ENCODE results near the gene ADCY5. TPM values are rescaled to one million over a fixed set of nuclear protein-coding genes. Genes with fewer than 3 reads are reported as not detected.
"Not testable (repeated sequence)": the region's sequence is repeated elsewhere in the genome, so short reads cannot be mapped to it uniquely, and the experiment has no call there.

The ADCY5 gene
- total RNA-seq = 100 to 1,000 TPM; 119 to 251 (median 185) TPM

DNA sequence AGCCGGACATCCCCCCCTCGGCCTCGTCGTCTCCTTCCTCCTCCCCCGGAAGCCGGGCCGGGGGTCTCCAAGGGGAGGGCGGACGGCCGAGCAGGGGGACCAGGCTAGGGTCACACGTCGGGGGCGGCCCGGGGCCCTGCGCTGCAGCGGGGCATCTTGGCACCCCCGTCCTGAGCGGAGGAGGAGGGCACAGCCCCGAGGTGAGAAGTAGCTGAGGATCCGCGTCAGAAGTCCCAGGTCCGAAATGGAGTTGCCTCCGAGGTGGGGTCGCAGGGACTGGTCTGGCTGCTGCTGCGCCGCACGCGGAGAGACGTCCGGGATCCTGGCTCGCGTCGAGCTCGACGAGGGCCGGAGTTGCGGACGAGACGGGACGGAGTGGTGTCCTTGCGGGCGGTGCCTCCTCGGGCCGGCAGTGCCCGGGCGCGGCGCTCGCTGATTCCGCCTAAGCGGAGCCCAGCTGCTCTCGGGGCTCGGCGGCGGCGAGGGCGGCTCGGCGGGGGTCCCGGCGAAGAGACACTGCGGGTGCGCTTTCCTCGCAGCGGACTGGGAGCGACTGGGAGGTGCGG lies at the start of gene ADCY5:
TSS of gene ADCY5 (minus strand) at position 555 of the 566 bp plus-strand sequence. CDS start at position 10, 545 bp downstream.
- Histone ChIP-seq H3K4me3 (peak within 1 kb of the TSS; percentile 81 to 91), H3K4me1 (peaks cover 0 to 61% (median 2%) of the 10 kb centered on the region in 3 donors), H3K9me3 (no peaks in the 10 kb centered on the region), H3K27ac (peak within 1 kb of the TSS; percentile 93 to 98 (median 96)), H3K36me3 (no peaks in the 10 kb centered on the region), H3K27me3 (peaks cover 25% of the 10 kb centered on the region)
- WGBS, 2 donors (ENCODE audit: low coverage in 1 of 2) = 0% methylated on average over 1 of the region's 67 CpGs; no CpG with 5 or more reads in 1 of the 2 donors
- TF ChIP-seq, protein P1, sequence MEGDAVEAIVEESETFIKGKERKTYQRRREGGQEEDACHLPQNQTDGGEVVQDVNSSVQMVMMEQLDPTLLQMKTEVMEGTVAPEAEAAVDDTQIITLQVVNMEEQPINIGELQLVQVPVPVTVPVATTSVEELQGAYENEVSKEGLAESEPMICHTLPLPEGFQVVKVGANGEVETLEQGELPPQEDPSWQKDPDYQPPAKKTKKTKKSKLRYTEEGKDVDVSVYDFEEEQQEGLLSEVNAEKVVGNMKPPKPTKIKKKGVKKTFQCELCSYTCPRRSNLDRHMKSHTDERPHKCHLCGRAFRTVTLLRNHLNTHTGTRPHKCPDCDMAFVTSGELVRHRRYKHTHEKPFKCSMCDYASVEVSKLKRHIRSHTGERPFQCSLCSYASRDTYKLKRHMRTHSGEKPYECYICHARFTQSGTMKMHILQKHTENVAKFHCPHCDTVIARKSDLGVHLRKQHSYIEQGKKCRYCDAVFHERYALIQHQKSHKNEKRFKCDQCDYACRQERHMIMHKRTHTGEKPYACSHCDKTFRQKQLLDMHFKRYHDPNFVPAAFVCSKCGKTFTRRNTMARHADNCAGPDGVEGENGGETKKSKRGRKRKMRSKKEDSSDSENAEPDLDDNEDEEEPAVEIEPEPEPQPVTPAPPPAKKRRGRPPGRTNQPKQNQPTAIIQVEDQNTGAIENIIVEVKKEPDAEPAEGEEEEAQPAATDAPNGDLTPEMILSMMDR (IDR thresholded peaks at IDR 0.05) = no peak
- TF ChIP-seq POLR2AphosphoS5 (IDR thresholded peaks at IDR 0.05) = no peak
- no peak for TF ChIP-seq EP300 (IDR thresholded peaks at IDR 0.05)
- ATAC-seq = peak; percentile 3

DNA sequence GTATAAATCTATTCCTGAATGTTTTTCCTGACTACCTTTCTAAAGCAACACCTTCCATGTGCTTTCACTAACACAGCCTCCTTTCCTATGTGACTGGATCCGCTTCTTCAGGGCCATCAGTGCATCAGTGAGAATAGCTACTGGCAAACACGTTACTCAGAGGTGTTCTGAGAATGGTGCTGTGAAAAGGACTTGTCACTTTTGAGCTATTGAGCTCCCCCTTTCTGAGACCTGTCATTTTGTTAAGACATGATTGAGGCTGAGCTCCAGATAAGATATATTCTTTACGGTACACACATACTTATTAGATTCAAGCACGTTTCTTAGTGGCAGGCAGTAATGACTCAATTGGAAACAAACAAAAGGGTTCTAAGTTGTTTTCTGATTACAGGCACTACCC lies 45.0 kb upstream of the ADCY5 start:
- TF ChIP-seq POLR2AphosphoS5 (IDR thresholded peaks at IDR 0.05) (no peak), POLR2A (IDR thresholded peaks at IDR 0.05) (no peak)
- Histone ChIP-seq H3K36me3 (peaks cover 0 to 16% of the 10 kb centered on the region in 2 donors), H3K4me3 (no peak overlapping the region), H3K4me1 (peaks cover 2 to 60% (median 10%) of the 10 kb centered on the region in 3 donors), H3K9me3 (no peaks in the 10 kb centered on the region), H3K27ac (peak overlapping the region in 1 of 4 donors; percentile 56), H3K27me3 (no peaks in the 10 kb centered on the region)
- ATAC-seq = no peak
- 58 to 74% methylated on average over 4 of the region's 4 CpGs for WGBS, 2 donors (ENCODE audit: low coverage in 1 of 2)

DNA sequence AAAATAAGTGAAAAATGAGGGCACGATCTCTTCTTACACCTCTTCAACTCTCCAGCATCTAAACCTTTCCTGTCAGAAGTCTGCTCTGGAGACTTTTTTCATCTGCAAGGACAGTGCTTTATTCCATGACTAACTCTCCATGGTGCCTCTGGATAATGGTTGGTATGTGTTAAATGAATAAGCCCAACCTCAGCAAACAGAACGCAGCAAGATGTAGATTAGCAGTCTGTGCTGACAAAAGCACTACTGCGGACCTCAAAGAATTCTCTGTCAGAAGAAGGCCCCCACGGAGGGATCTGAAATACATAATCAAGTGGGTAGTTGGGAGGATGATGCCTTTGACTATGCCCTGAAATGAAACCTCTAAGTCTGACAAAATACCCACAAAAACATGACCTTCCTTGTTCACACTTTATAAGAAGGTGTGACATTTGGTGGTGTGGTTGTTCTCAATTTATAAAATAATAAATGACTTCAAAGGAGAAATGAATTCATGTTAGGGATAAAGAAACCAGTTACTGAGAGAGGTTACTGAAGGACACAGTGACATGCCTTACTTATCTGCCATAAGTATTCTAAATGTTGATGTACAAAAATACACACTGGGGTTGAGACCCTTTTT lies 43.2 kb upstream of the ADCY5 start:
- Histone ChIP-seq H3K4me3 (no peak overlapping the region), H3K27me3 (no peaks in the 10 kb centered on the region), H3K9me3 (no peaks in the 10 kb centered on the region), H3K4me1 (peaks cover 0 to 59% (median 2%) of the 10 kb centered on the region in 3 donors), H3K36me3 (peaks cover 0 to 8% of the 10 kb centered on the region in 2 donors), H3K27ac (peak overlapping the region in 1 of 4 donors; percentile 42)
- ATAC-seq = no peak
- TF ChIP-seq POLR2A (IDR thresholded peaks at IDR 0.05) (no peak), POLR2AphosphoS5 (IDR thresholded peaks at IDR 0.05) (no peak), EP300 (IDR thresholded peaks at IDR 0.05) (no peak)
- TF ChIP-seq, protein P1 (IDR thresholded peaks at IDR 0.05) = no peak
- WGBS, 2 donors (ENCODE audit: low coverage in 1 of 2) = 49 to 78% methylated on average over 2 to 3 of the region's 4 CpGs

DNA sequence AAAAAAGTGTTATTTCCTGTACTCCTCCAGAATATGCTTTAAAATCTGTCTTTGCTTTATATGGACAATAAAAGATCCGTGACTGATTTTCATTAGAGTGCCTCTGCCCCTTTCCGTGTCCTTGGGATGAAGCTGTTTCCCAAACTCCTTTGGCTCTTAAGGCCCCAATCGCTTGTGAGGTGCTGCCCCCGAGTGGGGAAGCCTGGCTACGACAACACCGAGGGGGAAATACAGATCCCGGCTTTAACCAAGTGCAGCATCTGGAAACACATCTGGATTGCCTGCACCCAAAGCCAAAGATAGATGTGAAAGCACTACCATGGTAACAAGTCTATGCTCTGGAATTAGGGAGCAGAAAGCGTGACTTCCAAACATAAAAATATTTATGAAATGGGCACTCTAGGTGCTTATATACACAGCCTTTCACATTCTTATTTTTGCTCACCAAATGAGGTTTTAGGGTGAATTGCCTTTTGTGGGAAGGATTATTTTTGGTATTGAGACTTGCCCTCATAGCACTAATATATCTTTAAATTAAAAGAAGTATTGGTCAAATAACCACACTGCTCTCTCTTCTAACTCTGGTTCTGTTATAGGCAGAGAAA lies 40.6 kb upstream of the ADCY5 start:
- WGBS, 2 donors (ENCODE audit: low coverage in 1 of 2) = 3 to 4% methylated on average over 5 to 7 of the region's 8 CpGs
- Histone ChIP-seq H3K27me3 (no peaks in the 10 kb centered on the region), H3K36me3 (peaks cover 0 to 8% of the 10 kb centered on the region in 2 donors), H3K9me3 (no peaks in the 10 kb centered on the region), H3K4me3 (no peak overlapping the region), H3K4me1 (peaks cover 0 to 54% (median 2%) of the 10 kb centered on the region in 3 donors), H3K27ac (peak overlapping the region; percentile 20 to 73 (median 62))
- TF ChIP-seq POLR2A (IDR thresholded peaks at IDR 0.05) (no peak), POLR2AphosphoS5 (IDR thresholded peaks at IDR 0.05) (peak; percentile 6), EP300 (IDR thresholded peaks at IDR 0.05) (no peak)
- TF ChIP-seq, protein P1 (IDR thresholded peaks at IDR 0.05) = peak in 3 of 4 experiments; percentile 90 to 94 (median 92)
- ATAC-seq = peak; percentile 90

DNA sequence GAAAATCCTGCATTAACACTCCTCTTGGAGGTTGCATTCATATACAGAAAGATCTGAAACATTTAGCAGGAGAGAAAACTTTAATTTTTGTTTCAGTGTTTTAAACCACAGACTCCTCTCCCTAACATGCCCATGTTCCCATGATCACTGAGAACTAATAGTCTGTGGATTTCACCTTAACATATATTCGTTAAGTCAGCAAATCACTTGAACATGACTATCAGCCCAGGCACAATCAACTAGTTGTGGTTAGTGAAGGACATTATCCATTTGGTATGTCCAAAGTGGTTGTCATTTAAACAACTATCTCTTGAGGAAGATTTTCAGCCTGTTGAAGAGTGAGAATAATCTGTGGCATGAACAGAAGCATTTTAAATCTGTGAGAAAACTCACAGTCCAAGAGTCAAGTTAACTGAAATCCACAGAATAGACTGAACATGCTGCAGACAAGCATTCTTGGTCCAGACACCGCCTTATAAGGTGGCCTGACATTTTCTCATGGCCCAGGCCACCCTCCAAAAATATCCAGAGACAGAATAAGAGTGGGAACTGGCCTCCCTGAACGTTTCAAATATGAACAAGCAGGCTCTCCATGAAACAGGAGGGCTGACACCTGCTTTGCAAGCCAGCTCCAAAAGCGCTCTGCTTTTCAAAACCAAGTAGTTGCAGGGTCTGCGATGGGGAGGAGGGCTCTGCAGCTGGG lies 39.9 kb upstream of the ADCY5 start:
- Histone ChIP-seq H3K27ac (peak overlapping the region; percentile 20 to 73 (median 62)), H3K36me3 (peaks cover 0 to 8% of the 10 kb centered on the region in 2 donors), H3K27me3 (no peaks in the 10 kb centered on the region), H3K4me1 (peaks cover 0 to 47% (median 2%) of the 10 kb centered on the region in 3 donors), H3K4me3 (no peak overlapping the region), H3K9me3 (no peaks in the 10 kb centered on the region)
- peak; percentile 37 for ATAC-seq
- TF ChIP-seq EP300 (IDR thresholded peaks at IDR 0.05) (no peak), POLR2A (IDR thresholded peaks at IDR 0.05) (no peak), POLR2AphosphoS5 (IDR thresholded peaks at IDR 0.05) (no peak)
- TF ChIP-seq, protein P1 (IDR thresholded peaks at IDR 0.05) = no peak
- 43% methylated on average over 2 to 4 of the region's 5 CpGs for WGBS, 2 donors (ENCODE audit: low coverage in 1 of 2)

DNA sequence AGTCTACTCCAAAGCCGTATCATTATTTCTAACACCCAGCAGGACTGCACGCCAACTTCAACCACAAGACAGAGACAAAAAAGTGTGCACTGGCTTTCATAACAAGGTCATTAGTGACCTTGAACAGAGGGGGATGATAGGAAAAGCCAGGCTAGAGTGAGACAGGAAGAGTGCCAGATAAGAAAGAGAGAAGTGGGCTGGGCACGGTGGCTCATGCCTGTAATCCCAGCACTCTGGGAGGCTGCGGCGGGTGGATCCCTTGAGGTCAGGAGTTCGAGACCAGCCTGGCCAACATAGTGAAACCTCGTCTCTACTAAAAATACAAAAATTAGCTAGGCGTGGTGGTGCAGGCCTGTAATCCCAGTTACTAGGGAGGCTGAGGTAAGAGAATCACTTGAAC lies 38.2 kb upstream of the ADCY5 start:
- H3K27ac ChIP-seq, H3K27me3 ChIP-seq, H3K9me3 ChIP-seq, ATAC-seq, H3K4me3 ChIP-seq, H3K36me3 ChIP-seq: not testable (repeated sequence)
- WGBS, 2 donors (ENCODE audit: low coverage in 1 of 2) = 82 to 83% methylated on average over 6 of the region's 8 CpGs
- peaks cover 0 to 34% (median 2%) of the 10 kb centered on the region in 3 donors for H3K4me1 ChIP-seq
